H1 (cell line): ENCODE results near the gene MINDY1. TPM values are rescaled to one million over a fixed set of nuclear protein-coding genes. Genes with fewer than 3 reads are reported as not detected.

Source experiments
- POLR2A ChIP-seq, 2 experiments: IDR thresholded peaks; 1 replicate in 1 of 2; 2 replicates in 1 of 2; pipeline ENCODE4 v1.6.1; 2011; ENCODE audit warnings: low read depth in 2 of 2, low read length in 2 of 2, mild to moderate bottlenecking in 2 of 2; ENCODE audit errors: control extremely low read depth in 1 of 2
- POU5F1 ChIP-seq: IDR thresholded peaks from 2 replicates; pipeline ENCODE4 v1.6.1; 2011; ENCODE audit warnings: low read depth, mild to moderate bottlenecking, low read length, moderate library complexity
- RAD21 ChIP-seq, 2 experiments: IDR thresholded peaks in 1 of 2; conservative IDR thresholded peaks in 1 of 2; 2 replicates each; pipeline ENCODE4 v1.6.1; 2011; ENCODE audit warnings: low read depth in 2 of 2, low read length in 2 of 2, improper control_type of control experiment in 1 of 2, inconsistent platforms in 1 of 2, mild to moderate bottlenecking in 1 of 2, moderate library complexity in 1 of 2
- polyA plus RNA-seq, 7 experiments: library from polyadenylated mRNA; depleted of rRNA in 3 of 7; stranded (reverse) in 5 of 7; unstranded in 2 of 7; fragments of >200 nt in 5 of 7; fragments of 200-250 nt in 2 of 7; gene quantifications; 1 replicate in 5 of 7; 2 replicates in 1 of 7; 4 replicates in 1 of 7; pipeline versions ENCODE4 v1.2.1 to v1.2.3, GENCODE V29; 2011 to 2013; ENCODE audit warnings: missing spikeins in 2 of 7, mixed read lengths in 2 of 7
- total RNA-seq: library from RNA; stranded (reverse); fragmentation: NEBNext Ultra II Directional; extraction: Animal tissue kit (Norgen Biotek cat#: 25700); gene quantifications from 2 replicates; pipeline ENCODE4 v1.2.1, GENCODE V29; 2021

The MINDY1 gene
- total and polyA plus RNA-seq, 2 of the 8 experiments (the other 6 are each of a cell fraction or from before 2014, with no cell fraction given) = 10.3 to 11.4 TPM

DNA sequence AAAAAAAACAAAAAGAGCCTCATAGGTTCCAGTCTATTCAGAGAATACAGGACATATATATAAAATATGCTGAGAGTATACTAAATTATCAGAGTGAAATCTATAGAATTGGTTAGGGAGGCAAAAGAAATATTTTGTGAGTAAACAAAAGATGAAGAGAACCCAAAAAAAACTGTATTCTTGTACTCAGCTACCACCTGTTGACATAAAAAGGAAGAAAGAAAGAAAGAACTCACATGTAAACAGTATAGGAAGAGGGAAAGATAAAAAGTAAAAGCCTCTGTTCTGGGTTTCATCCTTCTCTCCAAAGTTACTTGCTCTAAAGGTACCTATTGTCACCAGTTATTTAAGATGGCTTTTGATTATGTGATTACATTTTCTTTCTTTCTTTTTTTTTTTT, 19.8 kb upstream of the MINDY1 start (continued):
- TF ChIP-seq POU5F1 (no peak), POLR2A (IDR thresholded peaks at IDR 0.05; ENCODE audit: control extremely low read depth in 1 of 2, low read depth in 2 of 2, low read length in 2 of 2) (no peak), RAD21 (IDR thresholded peaks at IDR 0.05 in 1 of 2, conservative IDR thresholded peaks at IDR 0.05 in 1 of 2; ENCODE audit: low read depth in 2 of 2, low read length in 2 of 2) (no peak)
